CD8-positive, alpha-beta memory T cell (primary cell): ENCODE results near the gene PIK3R5. TPM values are rescaled to one million over a fixed set of nuclear protein-coding genes. Genes with fewer than 3 reads are reported as not detected.

Experiments
- CTCF ChIA-PET: fragments of 350-600 bp; sonication (Branson Sonifier 250); formaldehyde crosslinking; loops from one replicate; lab custom pipeline; 2021; ENCODE audit warnings: antibody characterized with exemption; lab: Charles Lee
- POLR2A ChIA-PET: fragments of 350-600 bp; sonication (Branson Sonifier 250); formaldehyde crosslinking; loops from one replicate; lab custom pipeline; 2021; ENCODE audit warnings: antibody characterized with exemption; lab: Charles Lee
- DNase-seq, 5 donors: peaks; one replicate each; pipeline versions ENCODE4 v3.0.0 to v3.0.0-alpha.2; 2020 to 2022; ENCODE audit warnings: mixed read lengths in 1 of 5
- H3K27ac ChIP-seq: one replicate; pipeline ENCODE4 v1.7.0; 2013; ENCODE audit warnings: low read depth, mild to moderate bottlenecking, low read length, moderate library complexity
- H3K27me3 ChIP-seq: 2 replicates; pipeline ENCODE4 v1.7.0; 2013; ENCODE audit warnings: low read length, mild to moderate bottlenecking; ENCODE audit not compliant: insufficient read depth, poor library complexity, severe bottlenecking
- H3K36me3 ChIP-seq: 2 replicates; pipeline ENCODE4 v1.7.0; 2013; ENCODE audit warnings: mild to moderate bottlenecking, low read length, moderate library complexity; ENCODE audit not compliant: insufficient read depth
- H3K4me1 ChIP-seq: 2 replicates; pipeline ENCODE4 v1.7.0; 2013; ENCODE audit warnings: mild to moderate bottlenecking, low read length, moderate library complexity; ENCODE audit not compliant: insufficient read depth
- H3K4me3 ChIP-seq: 2 replicates; pipeline ENCODE4 v1.7.0; 2013; ENCODE audit warnings: mild to moderate bottlenecking, low read length
- H3K9me3 ChIP-seq: 2 replicates; pipeline ENCODE4 v1.7.0; 2013; ENCODE audit warnings: mild to moderate bottlenecking, low read length
- H3K27ac Mint-ChIP-seq, 8 donors: one replicate each; pipeline ENCODE4 v1.8.0; 2020 to 2021; ENCODE audit warnings: mixed read lengths in 8 of 8, mild to moderate bottlenecking in 6 of 8, inconsistent platforms in 3 of 8, moderate library complexity in 3 of 8
- H3K27me3 Mint-ChIP-seq, 2 donors: one replicate each; pipeline ENCODE4 v1.8.0; 2020 to 2021; ENCODE audit warnings: mixed read lengths in 2 of 2, mild to moderate bottlenecking in 1 of 2, moderate library complexity in 1 of 2
- H3K36me3 Mint-ChIP-seq, 3 donors: one replicate each; pipeline ENCODE4 v1.8.0; 2020 to 2021; ENCODE audit warnings: mixed read lengths in 3 of 3, inconsistent platforms in 1 of 3, mild to moderate bottlenecking in 1 of 3
- H3K4me1 Mint-ChIP-seq, 3 donors: one replicate each; pipeline ENCODE4 v1.8.0; 2020 to 2021; ENCODE audit warnings: mixed read lengths in 3 of 3, inconsistent platforms in 1 of 3, mild to moderate bottlenecking in 1 of 3
- H3K4me3 Mint-ChIP-seq, 7 donors: one replicate each; pipeline ENCODE4 v1.8.0; 2020 to 2021; ENCODE audit warnings: mixed read lengths in 7 of 7, mild to moderate bottlenecking in 6 of 7, moderate library complexity in 4 of 7, inconsistent platforms in 2 of 7
- H3K9me3 Mint-ChIP-seq, 5 donors: one replicate each; pipeline ENCODE4 v1.8.0; 2020 to 2022; ENCODE audit warnings: mixed read lengths in 5 of 5, mild to moderate bottlenecking in 3 of 5, moderate library complexity in 2 of 5, inconsistent platforms in 1 of 5
- polyA plus RNA-seq: library from polyadenylated mRNA; unstranded; fragments of 300-500 nt; fragmentation: Illumina TruSeq; gene quantifications from one replicate; pipeline ENCODE4 v1.2.3, GENCODE V29; 2021
- total RNA-seq, 2 experiments: library from RNA; stranded (reverse); gene quantifications; one replicate each; pipeline ENCODE4 v1.2.3, GENCODE V29; 2021

PIK3R5 gene
- total and polyA plus RNA-seq, 3 experiments from 2014 or later: 28.6 to 71.6 (median 30.2) TPM

DNA sequence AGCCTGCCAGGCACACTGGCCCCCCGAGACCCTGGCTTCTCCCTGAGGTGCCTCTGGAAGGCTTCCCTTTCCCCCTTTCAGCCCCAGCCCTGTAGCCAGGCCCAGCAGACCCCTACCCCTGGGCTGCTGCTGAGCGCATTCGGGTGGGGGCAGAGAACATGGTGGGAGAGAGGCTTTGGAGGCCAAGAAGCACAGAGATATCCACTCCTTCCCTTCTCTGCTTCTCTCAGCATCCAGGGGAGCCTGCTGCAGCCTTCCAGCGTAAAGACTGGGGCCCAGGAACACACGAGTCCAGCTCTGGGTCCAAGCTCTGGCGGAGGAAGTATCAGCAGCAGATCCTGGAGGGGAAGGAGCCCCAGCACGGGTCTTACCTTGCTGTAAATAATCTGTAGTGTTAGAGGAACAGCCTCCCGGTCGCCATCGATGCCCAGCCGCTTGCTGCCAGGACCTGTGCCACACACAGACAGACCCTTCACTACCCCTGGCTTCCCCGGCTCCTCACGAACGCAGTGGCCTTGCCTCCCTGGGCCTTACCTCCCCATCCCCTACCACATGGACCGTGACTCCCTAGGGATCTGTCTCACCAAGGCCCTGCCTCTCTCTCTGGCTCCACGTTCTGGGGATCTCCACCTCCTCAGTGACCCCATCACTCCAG, 81.0 kb downstream of the PIK3R5 start:
- Histone ChIP-seq H3K27ac (no peak overlapping the region), H3K4me3 (no peak overlapping the region), H3K9me3 (no peaks in the 10 kb centered on the region), H3K36me3 (peaks cover 54% of the 10 kb centered on the region), H3K4me1 (no peaks in the 10 kb centered on the region), H3K27me3 (no peaks in the 10 kb centered on the region)
- Mint-ChIP-seq H3K27me3 (peaks cover 0 to 4% of the 10 kb centered on the region in 2 donors), H3K36me3 (peaks cover 14 to 93% (median 19%) of the 10 kb centered on the region in 3 donors), H3K4me1 (peaks cover 0 to 4% (median 0%) of the 10 kb centered on the region in 3 donors), H3K4me3 (peak overlapping the region in 1 of 7 donors; percentile 36), H3K27ac (peak overlapping the region in 4 of 8 donors; percentile 34 to 83 (median 77)), H3K9me3 (no peaks in the 10 kb centered on the region)
- CTCF ChIA-PET: no interaction called here
- POLR2A ChIA-PET: no interaction called here
- no peak for DNase-seq

DNA sequence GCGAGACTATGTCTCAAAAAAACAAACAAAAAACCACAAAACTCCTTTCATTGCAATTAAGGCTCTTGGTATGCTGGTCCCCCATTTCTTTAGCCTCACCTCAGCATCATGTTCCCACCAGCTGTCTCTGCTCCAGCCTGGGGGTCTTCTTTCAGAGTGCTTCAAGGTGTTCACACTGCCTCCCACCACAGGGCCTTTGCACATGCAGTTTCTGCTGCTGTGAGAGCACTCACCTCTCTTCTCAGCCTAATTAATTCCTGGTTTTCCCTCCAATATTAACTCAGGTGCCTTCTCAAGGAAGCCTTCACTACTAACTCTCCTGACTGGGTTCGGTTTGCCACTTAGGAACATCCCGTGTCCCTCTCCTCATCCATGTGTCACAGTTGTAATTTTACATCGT, 82.2 kb downstream of the PIK3R5 start:
- ChIA-PET CTCF (no interaction called here), POLR2A (interaction anchor here (0.6 kb wide), 1 partner anchor 52 kb away, joined by 3 read pairs; no protein-coding TSS in a partner anchor)
- Mint-ChIP-seq H3K4me1 (peaks cover 0 to 5% (median 0%) of the 10 kb centered on the region in 3 donors), H3K9me3 (no peaks in the 10 kb centered on the region), H3K27me3 (peaks cover 0 to 5% of the 10 kb centered on the region in 2 donors), H3K4me3 (peak overlapping the region in 1 of 7 donors; percentile 47), H3K36me3 (peaks cover 15 to 93% (median 20%) of the 10 kb centered on the region in 3 donors), H3K27ac (peak overlapping the region in 6 of 8 donors; percentile 3 to 75 (median 50))
- Histone ChIP-seq H3K27me3 (no peaks in the 10 kb centered on the region), H3K9me3 (no peaks in the 10 kb centered on the region), H3K36me3 (peaks cover 49% of the 10 kb centered on the region), H3K4me1 (no peaks in the 10 kb centered on the region), H3K27ac (no peak overlapping the region), H3K4me3 (no peak overlapping the region)
- no peak for DNase-seq

DNA sequence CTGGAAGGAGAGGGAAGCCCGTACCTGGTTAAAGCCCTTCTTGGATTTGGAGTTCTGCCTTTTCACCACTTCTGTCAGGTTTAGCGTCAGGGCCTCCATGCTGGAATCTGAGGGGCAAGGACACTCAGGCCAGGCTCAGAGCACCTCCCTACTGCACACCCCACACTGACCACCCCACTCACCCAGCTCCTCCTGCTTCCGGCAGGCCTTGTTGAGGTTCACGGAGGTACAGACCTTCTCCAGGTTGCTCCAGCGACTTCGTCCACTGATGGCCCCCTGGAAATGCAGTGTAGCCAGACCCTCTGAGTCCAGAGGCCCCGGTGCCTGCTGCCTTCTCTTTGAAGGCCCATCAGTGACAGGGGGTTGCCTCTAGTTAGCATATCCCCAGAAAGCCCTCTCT, 83.9 kb downstream of the PIK3R5 start:
- H3K4me1 ChIP-seq: no peaks in the 10 kb centered on the region
- Mint-ChIP-seq H3K4me3 (peak overlapping the region in 1 of 7 donors; percentile 15), H3K9me3 (no peaks in the 10 kb centered on the region), H3K4me1 (peaks cover 0 to 8% (median 0%) of the 10 kb centered on the region in 3 donors), H3K27ac (peak overlapping the region in 3 of 8 donors; percentile 36 to 57 (median 38)), H3K36me3 (peaks cover 22 to 88% (median 27%) of the 10 kb centered on the region in 3 donors), H3K27me3 (peaks cover 0 to 6% of the 10 kb centered on the region in 2 donors)
- H3K27me3 ChIP-seq: no peaks in the 10 kb centered on the region
- POLR2A ChIA-PET: no interaction called here
- H3K27ac ChIP-seq: no peak overlapping the region
- CTCF ChIA-PET: no interaction called here
- no peak overlapping the region for H3K4me3 ChIP-seq
- DNase-seq: no peak
- H3K36me3 ChIP-seq: peaks cover 39% of the 10 kb centered on the region
- H3K9me3 ChIP-seq: no peaks in the 10 kb centered on the region

DNA sequence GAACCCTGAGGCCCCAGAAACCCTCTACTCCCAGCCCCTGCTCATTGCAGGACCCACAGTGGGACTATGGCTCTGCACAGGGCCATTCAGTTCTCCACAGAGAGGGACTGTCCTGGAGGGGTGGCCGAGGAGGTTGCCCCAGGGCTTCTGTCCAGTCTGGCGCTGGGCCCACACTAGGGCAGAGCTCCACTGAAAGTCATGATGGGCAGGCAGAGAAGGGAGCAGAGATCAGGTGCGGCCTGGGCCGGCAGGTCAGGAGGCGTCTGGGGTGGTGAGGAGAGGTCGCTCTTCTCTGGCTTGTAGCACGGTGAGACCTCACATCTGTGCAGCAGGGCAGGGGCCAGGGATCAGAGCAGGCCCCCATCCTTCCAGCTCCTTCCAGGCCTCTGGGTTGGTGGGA, 85.0 kb downstream of the PIK3R5 start:
- H3K27ac Mint-ChIP-seq: peak overlapping the region in 5 of 8 donors; percentile 17 to 84 (median 77)
- Histone ChIP-seq H3K4me3 (no peak overlapping the region), H3K27me3 (no peaks in the 10 kb centered on the region), H3K4me1 (no peaks in the 10 kb centered on the region), H3K9me3 (no peaks in the 10 kb centered on the region), H3K27ac (no peak overlapping the region), H3K36me3 (peaks cover 32% of the 10 kb centered on the region)
- H3K9me3 Mint-ChIP-seq: no peaks in the 10 kb centered on the region
- ChIA-PET POLR2A (no interaction called here), CTCF (no interaction called here)
- peaks cover 0 to 2% of the 10 kb centered on the region in 2 donors for H3K27me3 Mint-ChIP-seq
- H3K4me3 Mint-ChIP-seq: no peak overlapping the region
- H3K4me1 Mint-ChIP-seq: peaks cover 0 to 8% (median 0%) of the 10 kb centered on the region in 3 donors
- no peak for DNase-seq
- peaks cover 22 to 79% (median 27%) of the 10 kb centered on the region in 3 donors for H3K36me3 Mint-ChIP-seq

DNA sequence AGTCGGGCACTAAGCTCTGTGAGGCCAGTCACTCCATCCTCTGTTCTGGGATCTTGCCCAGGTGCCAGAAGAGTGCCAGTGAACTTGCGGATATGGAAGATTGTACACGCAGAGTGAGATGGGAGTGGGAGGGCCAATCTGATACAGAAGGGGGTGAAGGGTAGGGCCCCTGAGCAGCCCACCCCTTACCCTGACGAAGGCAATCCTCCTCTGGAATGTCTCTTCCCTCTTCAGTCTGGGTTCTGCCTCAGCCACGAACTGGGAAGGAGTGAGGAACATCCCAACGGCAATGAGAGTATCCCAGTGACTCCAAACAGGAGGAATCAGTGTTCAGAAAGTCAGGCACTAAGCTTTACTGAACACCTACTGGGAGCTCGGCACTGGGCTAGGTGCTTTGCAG, 86.1 kb downstream of the PIK3R5 start:
- peak overlapping the region in 2 of 8 donors; percentile 61 to 83 for H3K27ac Mint-ChIP-seq
- Histone ChIP-seq H3K27me3 (no peaks in the 10 kb centered on the region), H3K4me1 (no peaks in the 10 kb centered on the region), H3K4me3 (no peak overlapping the region), H3K36me3 (peaks cover 23% of the 10 kb centered on the region), H3K9me3 (no peaks in the 10 kb centered on the region), H3K27ac (no peak overlapping the region)
- DNase-seq: no peak
- CTCF ChIA-PET: no interaction called here
- H3K36me3 Mint-ChIP-seq: peaks cover 22 to 72% (median 27%) of the 10 kb centered on the region in 3 donors
- peaks cover 5 to 11% (median 9%) of the 10 kb centered on the region in 3 donors for H3K4me1 Mint-ChIP-seq
- H3K4me3 Mint-ChIP-seq: no peak overlapping the region
- peaks cover 0 to 2% of the 10 kb centered on the region in 2 donors for H3K27me3 Mint-ChIP-seq
- POLR2A ChIA-PET: no interaction called here
- no peaks in the 10 kb centered on the region for H3K9me3 Mint-ChIP-seq

DNA sequence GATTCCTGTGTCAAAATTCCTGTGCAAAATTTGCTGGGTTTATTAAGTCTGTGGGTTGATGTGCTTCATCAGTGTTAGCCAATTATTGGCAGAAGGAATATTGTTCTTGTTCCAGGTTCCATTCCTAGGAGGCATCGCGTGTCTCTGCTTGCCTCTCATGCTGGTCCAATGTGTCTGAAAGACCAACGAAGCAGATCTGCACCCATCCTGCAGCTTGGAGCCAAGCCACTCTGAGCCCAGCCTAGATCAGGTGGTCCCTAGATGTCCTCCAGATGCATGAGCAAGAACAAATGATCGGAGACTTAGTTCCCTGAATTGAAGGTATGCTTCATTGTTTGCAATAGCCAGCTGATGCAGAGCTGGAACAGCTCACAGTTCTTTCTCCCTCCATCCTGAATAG, 87.5 kb downstream of the PIK3R5 start:
- H3K9me3 ChIP-seq: no peaks in the 10 kb centered on the region
- H3K27me3 Mint-ChIP-seq: peaks cover 0 to 2% of the 10 kb centered on the region in 2 donors
- peak overlapping the region in 5 of 8 donors; percentile 42 to 83 (median 51) for H3K27ac Mint-ChIP-seq
- no peaks in the 10 kb centered on the region for H3K27me3 ChIP-seq
- no peaks in the 10 kb centered on the region for H3K4me1 ChIP-seq
- no peaks in the 10 kb centered on the region for H3K9me3 Mint-ChIP-seq
- peaks cover 8 to 13% (median 10%) of the 10 kb centered on the region in 3 donors for H3K4me1 Mint-ChIP-seq
- peaks cover 13 to 57% (median 19%) of the 10 kb centered on the region in 3 donors for H3K36me3 Mint-ChIP-seq
- H3K4me3 Mint-ChIP-seq: peak overlapping the region in 2 of 7 donors; percentile 17 to 22
- no peak overlapping the region for H3K27ac ChIP-seq
- no peak overlapping the region for H3K4me3 ChIP-seq
- H3K36me3 ChIP-seq: peaks cover 10% of the 10 kb centered on the region
- ChIA-PET CTCF (no interaction called here), POLR2A (no interaction called here)
- DNase-seq: peak in 1 of 5 donors; percentile 5

DNA sequence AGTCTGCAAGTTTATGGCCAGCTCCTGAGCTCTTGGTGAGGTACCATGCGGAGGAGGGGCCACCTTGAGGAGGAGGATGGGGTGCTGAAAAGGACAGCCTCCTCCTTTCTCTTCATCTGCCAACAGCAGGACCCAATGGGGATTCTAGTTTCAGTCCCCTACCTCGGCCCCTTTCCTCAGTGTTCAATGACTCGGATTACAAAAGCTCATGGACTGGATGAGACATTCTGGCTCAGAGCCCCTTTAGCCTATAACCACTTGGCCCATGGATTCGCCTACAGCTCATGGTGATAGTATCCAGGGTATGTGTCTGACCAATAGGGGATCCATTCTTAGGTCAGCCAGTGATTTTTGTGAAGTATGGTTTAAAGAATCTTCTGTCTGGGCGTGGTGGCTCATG, 89.5 kb downstream of the PIK3R5 start:
- peaks cover 7 to 16% (median 10%) of the 10 kb centered on the region in 3 donors for H3K4me1 Mint-ChIP-seq
- H3K36me3 ChIP-seq: no peaks in the 10 kb centered on the region
- peaks cover 7 to 37% (median 13%) of the 10 kb centered on the region in 3 donors for H3K36me3 Mint-ChIP-seq
- no peaks in the 10 kb centered on the region for H3K9me3 Mint-ChIP-seq
- H3K27ac Mint-ChIP-seq: no peak overlapping the region
- DNase-seq: peak in 1 of 5 donors; percentile 26
- H3K4me3 Mint-ChIP-seq: no peak overlapping the region
- ChIA-PET CTCF (interaction anchor here (1.1 kb wide), 1 partner anchor 19 kb away, joined by 3 read pairs; no protein-coding TSS in a partner anchor), POLR2A (no interaction called here)
- peaks cover 0 to 2% of the 10 kb centered on the region in 2 donors for H3K27me3 Mint-ChIP-seq
- no peak overlapping the region for H3K4me3 ChIP-seq
- H3K4me1 ChIP-seq: no peaks in the 10 kb centered on the region
- H3K9me3 ChIP-seq: no peaks in the 10 kb centered on the region
- H3K27ac ChIP-seq: no peak overlapping the region
- no peaks in the 10 kb centered on the region for H3K27me3 ChIP-seq

DNA sequence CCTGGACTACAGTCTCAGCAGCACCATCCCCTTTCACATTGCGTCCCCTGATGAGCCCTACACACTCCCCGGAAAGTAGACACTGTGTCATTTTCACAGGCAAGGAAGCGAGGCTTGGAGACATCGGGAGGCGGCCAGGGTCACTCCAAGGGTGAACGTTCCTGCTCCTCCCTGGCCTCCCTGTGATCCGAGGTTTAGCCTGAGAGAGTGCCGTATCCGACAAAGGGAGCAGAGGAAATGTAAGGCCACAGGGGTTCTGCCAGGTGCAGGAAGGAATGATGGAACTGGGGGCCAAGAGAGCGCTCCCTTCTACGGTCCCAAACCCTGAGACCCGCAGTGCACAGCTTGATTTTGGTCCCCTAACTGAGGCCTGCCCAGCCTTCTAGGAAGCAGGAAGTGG, 90.1 kb downstream of the PIK3R5 start:
- Mint-ChIP-seq H3K4me3 (no peak overlapping the region), H3K36me3 (peaks cover 7 to 32% (median 11%) of the 10 kb centered on the region in 3 donors), H3K4me1 (peaks cover 7 to 16% (median 10%) of the 10 kb centered on the region in 3 donors), H3K27ac (no peak overlapping the region), H3K27me3 (peaks cover 0 to 2% of the 10 kb centered on the region in 2 donors), H3K9me3 (no peaks in the 10 kb centered on the region)
- Histone ChIP-seq H3K9me3 (no peaks in the 10 kb centered on the region), H3K4me1 (no peaks in the 10 kb centered on the region), H3K4me3 (no peak overlapping the region), H3K27me3 (no peaks in the 10 kb centered on the region), H3K27ac (no peak overlapping the region), H3K36me3 (no peaks in the 10 kb centered on the region)
- ChIA-PET CTCF (interaction anchor here (1.1 kb wide), 1 partner anchor 20 kb away, joined by 3 read pairs; no protein-coding TSS in a partner anchor), POLR2A (no interaction called here)
- peak in 1 of 5 donors; percentile 22 for DNase-seq
